Neuronal stem cell (in vitro differentiated cells): Measurements from ENCODE around the gene CALM3.

Experiments
- DNase-seq: peaks from one replicate; pipeline ENCODE4 v3.0.0-alpha.2; 2013; ENCODE audit warnings: low spot score
- H2AFZ ChIP-seq: one replicate; pipeline ENCODE4 v1.6.1; 2013; ENCODE audit warnings: mild to moderate bottlenecking, low read length, inconsistent platforms
- H2AK5ac ChIP-seq: 2 replicates; pipeline ENCODE4 v1.6.1; 2013; ENCODE audit warnings: low read depth, mild to moderate bottlenecking, inconsistent platforms, low read length, moderate library complexity, mixed read lengths
- H2BK120ac ChIP-seq: 2 replicates; pipeline ENCODE4 v1.6.1; 2013; ENCODE audit warnings: low read depth, mild to moderate bottlenecking, inconsistent platforms, low read length, moderate library complexity, mixed read lengths
- H2BK12ac ChIP-seq: one replicate; pipeline ENCODE4 v1.6.1; 2013; ENCODE audit warnings: low read length, inconsistent platforms
- H2BK15ac ChIP-seq: 2 replicates; pipeline ENCODE4 v1.6.1; 2013; ENCODE audit warnings: mild to moderate bottlenecking, low read length, inconsistent platforms, mixed read lengths
- H2BK5ac ChIP-seq: one replicate; pipeline ENCODE4 v1.6.1; 2013; ENCODE audit warnings: inconsistent platforms, mild to moderate bottlenecking, low read length, moderate library complexity
- H3K14ac ChIP-seq: one replicate; pipeline ENCODE4 v1.6.1; 2013; ENCODE audit warnings: low read length, inconsistent platforms
- H3K18ac ChIP-seq: 2 replicates; pipeline ENCODE4 v1.6.1; 2013; ENCODE audit warnings: low read length, inconsistent platforms
- H3K23ac ChIP-seq: 2 replicates; pipeline ENCODE4 v1.6.1; 2013; ENCODE audit warnings: low read depth, mild to moderate bottlenecking, mixed read lengths, low read length, inconsistent platforms; ENCODE audit not compliant: poor library complexity
- H3K27ac ChIP-seq: replicated peaks from 3 replicates; pipeline ENCODE4 v1.5.1; 2013; ENCODE audit warnings: low read length, inconsistent platforms
- H3K27me3 ChIP-seq, 3 experiments: 2 replicates each; pipeline ENCODE4 v1.6.1; 2013; ENCODE audit warnings: low read length in 3 of 3, mild to moderate bottlenecking in 2 of 3, inconsistent platforms in 1 of 3, low read depth in 1 of 3, mixed read lengths in 1 of 3, moderate library complexity in 1 of 3; ENCODE audit not compliant: control insufficient read depth in 3 of 3, insufficient read depth in 3 of 3
- H3K36me3 ChIP-seq, 2 donors: replicated peaks in 1 of 2; 2 replicates each; pipeline ENCODE4 v1.6.1; 2013; ENCODE audit warnings: low read length in 2 of 2; ENCODE audit not compliant: control insufficient read depth in 2 of 2, insufficient read depth in 2 of 2
- H3K4ac ChIP-seq: 2 replicates; pipeline ENCODE4 v1.6.1; 2013; ENCODE audit warnings: inconsistent platforms, mild to moderate bottlenecking, low read length, moderate library complexity
- H3K4me1 ChIP-seq, 2 donors: 1 replicate in 1 of 2; 2 replicates in 1 of 2; pipeline ENCODE4 v1.6.1; 2013; ENCODE audit warnings: low read length in 2 of 2, low read depth in 1 of 2; ENCODE audit not compliant: control insufficient read depth in 2 of 2, insufficient read depth in 1 of 2
- H3K4me2 ChIP-seq: one replicate; pipeline ENCODE4 v1.6.1; 2013; ENCODE audit warnings: mild to moderate bottlenecking, low read length, inconsistent platforms; ENCODE audit not compliant: insufficient read depth, poor library complexity, severe bottlenecking
- H3K4me3 ChIP-seq, 2 donors: 2 replicates each; pipeline ENCODE4 v1.5.1; 2013; ENCODE audit warnings: low read length in 2 of 2, mild to moderate bottlenecking in 2 of 2, inconsistent platforms in 1 of 2, moderate library complexity in 1 of 2
- H3K79me1 ChIP-seq: one replicate; pipeline ENCODE4 v1.6.1; 2013; ENCODE audit warnings: low read depth, mild to moderate bottlenecking, inconsistent platforms, low read length, moderate library complexity
- H3K9ac ChIP-seq: one replicate; pipeline ENCODE4 v1.6.1; 2013; ENCODE audit warnings: mild to moderate bottlenecking, low read depth, low read length, inconsistent platforms; ENCODE audit not compliant: poor library complexity
- H3K9me3 ChIP-seq, 2 donors: replicated peaks in 1 of 2; 2 replicates each; pipeline versions ENCODE3 to v1.6.1; 2013; ENCODE audit warnings: low read length in 2 of 2, mild to moderate bottlenecking in 2 of 2, inconsistent platforms in 1 of 2, low read depth in 1 of 2, mixed read lengths in 1 of 2, moderate library complexity in 1 of 2; ENCODE audit not compliant: control insufficient read depth in 2 of 2, insufficient read depth in 1 of 2
- H4K8ac ChIP-seq: one replicate; pipeline ENCODE4 v1.6.1; 2013; ENCODE audit warnings: low read depth, mild to moderate bottlenecking, inconsistent platforms, low read length, moderate library complexity
- H4K91ac ChIP-seq: one replicate; pipeline ENCODE4 v1.6.1; 2013; ENCODE audit warnings: low read length, low read depth, mild to moderate bottlenecking, inconsistent platforms; ENCODE audit not compliant: poor library complexity
- WGBS, 2 donors: extraction: QIAGEN DNeasy Blood & Tissue Kit; methylation state at CpG; one replicate each; pipeline ENCODE4 v1.1.7; 2013; ENCODE audit warnings: missing lambda C conversion rate in 2 of 2, mixed read lengths in 1 of 2; ENCODE audit not compliant: insufficient read length in 2 of 2, insufficient replicate concordance in 1 of 2; ENCODE audit errors: extremely low coverage in 2 of 2; 5-methylcytosine and 5-hydroxymethylcytosine counted together

CALM3 gene

DNA sequence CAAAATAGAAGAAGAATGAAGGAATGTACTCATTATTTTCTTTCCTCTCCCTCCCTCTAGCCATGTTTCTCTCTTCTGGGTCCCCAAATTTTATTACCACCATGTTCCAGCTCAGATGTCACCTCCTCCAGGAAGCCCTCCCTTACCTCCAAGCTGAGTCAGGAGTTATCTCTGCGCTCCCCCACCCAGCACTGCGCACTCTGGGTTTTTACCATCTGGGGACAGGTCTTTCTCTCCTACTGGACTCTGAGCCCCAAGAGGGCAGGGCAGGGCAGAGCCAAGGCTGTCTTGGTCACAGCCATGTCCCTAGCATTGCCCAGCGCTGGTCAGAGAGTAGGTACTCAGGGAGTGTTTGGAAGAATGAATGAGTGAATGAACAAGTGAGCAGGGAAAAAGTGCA is 32.0 kb downstream of the CALM3 start:
- no peak overlapping the region for H3K14ac ChIP-seq
- H2AK5ac ChIP-seq = no peak overlapping the region
- no peak overlapping the region for H2BK120ac ChIP-seq
- no peak for DNase-seq
- H3K23ac ChIP-seq = no peak overlapping the region
- H4K91ac ChIP-seq = no peak overlapping the region
- no peak overlapping the region for H2AFZ ChIP-seq
- H3K4me1 ChIP-seq = peaks cover 13 to 29% of the 10 kb centered on the region in 2 donors
- no peak overlapping the region for H3K4me3 ChIP-seq
- no peak overlapping the region for H2BK15ac ChIP-seq
- no peak overlapping the region for H3K27ac ChIP-seq
- no peaks in the 10 kb centered on the region for H3K79me1 ChIP-seq
- no peak overlapping the region for H3K4ac ChIP-seq
- H3K27me3 ChIP-seq = peaks cover 0 to 39% (median 30%) of the 10 kb centered on the region in 3 experiments
- H2BK5ac ChIP-seq = no peak overlapping the region
- H3K9me3 ChIP-seq = no peaks in the 10 kb centered on the region
- no peak overlapping the region for H3K4me2 ChIP-seq
- no peak overlapping the region for H4K8ac ChIP-seq
- no CpG with 5 or more reads among the region's 3 CpGs for WGBS, 2 donors
- no peak overlapping the region for H3K9ac ChIP-seq
- H3K18ac ChIP-seq = no peak overlapping the region
- no peaks in the 10 kb centered on the region for H3K36me3 ChIP-seq
- H2BK12ac ChIP-seq = no peak overlapping the region

DNA sequence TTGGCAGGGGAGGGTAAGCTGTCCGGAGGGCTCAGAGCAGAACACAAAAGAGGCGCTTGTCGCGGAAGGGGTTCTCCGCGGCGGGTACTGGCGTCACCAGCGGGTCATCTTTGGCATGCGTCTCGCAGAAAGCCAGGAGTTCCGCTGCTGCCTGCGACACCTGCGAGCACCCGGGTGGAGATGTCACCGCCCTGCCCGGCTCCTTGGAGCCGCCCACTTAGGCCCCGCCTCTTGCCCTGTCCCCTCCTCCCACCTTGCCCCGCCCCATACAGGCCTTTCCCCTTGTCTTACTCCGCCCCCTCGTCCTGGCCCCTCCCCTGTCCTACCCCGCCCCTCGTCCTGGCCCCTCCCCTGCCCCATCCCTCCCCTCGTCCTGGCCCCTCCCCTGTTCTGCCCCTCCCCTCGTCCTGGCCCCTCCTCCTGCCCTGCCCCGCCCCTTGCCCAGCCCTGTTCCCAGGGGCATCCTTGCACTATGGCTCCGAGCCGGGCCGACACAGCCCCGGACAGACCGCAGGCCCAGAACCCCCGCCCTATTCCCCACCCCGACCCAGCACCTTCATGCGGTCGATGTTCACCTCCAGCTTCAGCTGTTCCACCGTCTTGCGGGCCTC is 33.0 kb downstream of the CALM3 start:
- Histone ChIP-seq H2BK12ac (no peak overlapping the region), H3K23ac (peak overlapping the region; percentile 52), H3K4me2 (peak overlapping the region; percentile 98), H2BK5ac (peak overlapping the region; percentile 57), H3K27me3 (peaks cover 0 to 43% (median 34%) of the 10 kb centered on the region in 3 experiments), H2AFZ (peak overlapping the region; percentile 60), H3K9ac (peak overlapping the region; percentile 74), H2AK5ac (peak overlapping the region; percentile 64), H3K14ac (no peak overlapping the region), H3K4ac (no peak overlapping the region), H3K36me3 (no peaks in the 10 kb centered on the region), H2BK15ac (peak overlapping the region; percentile 90), H3K18ac (peak overlapping the region; percentile 83), H3K4me3 (peak overlapping the region; percentile 28 to 76), H3K4me1 (peaks cover 16 to 35% of the 10 kb centered on the region in 2 donors), H2BK120ac (no peak overlapping the region), H4K91ac (no peak overlapping the region), H3K9me3 (no peaks in the 10 kb centered on the region), H3K27ac (no peak overlapping the region), H4K8ac (no peak overlapping the region), H3K79me1 (no peaks in the 10 kb centered on the region)
- no CpG with 5 or more reads among the region's 38 CpGs for WGBS, 2 donors
- DNase-seq = peak; percentile 89

GRCh38 chr19:46634656-46635218 is 33.6 kb downstream of the CALM3 start:
- H3K9me3 ChIP-seq = no peaks in the 10 kb centered on the region

GRCh38 chr19:46635920-46636761 is 35.0 kb downstream of the CALM3 start, which contains the start of gene GNG8:
GNG8 (minus strand) TSS chr19:46636202; CDS start chr19:46634682, 1,520 bp downstream.
- peaks cover 3 to 55% (median 46%) of the 10 kb centered on the region in 3 experiments for H3K27me3 ChIP-seq
- no peak within 1 kb of the TSS for H3K4ac ChIP-seq
- peak within 1 kb of the TSS; percentile 42 for H2BK12ac ChIP-seq
- H3K79me1 ChIP-seq = no peaks in the 10 kb centered on the region
- H3K27ac ChIP-seq = no peak within 1 kb of the TSS
- H3K36me3 ChIP-seq = no peaks in the 10 kb centered on the region
- DNase-seq = no peak
- peaks cover 15 to 33% of the 10 kb centered on the region in 2 donors for H3K4me1 ChIP-seq
- H2BK120ac ChIP-seq = no peak within 1 kb of the TSS
- H4K8ac ChIP-seq = no peak within 1 kb of the TSS
- H3K18ac ChIP-seq = peak within 1 kb of the TSS; percentile 65
- H4K91ac ChIP-seq = no peak within 1 kb of the TSS
- no peak within 1 kb of the TSS for H3K9ac ChIP-seq
- peak within 1 kb of the TSS; percentile 18 for H2AFZ ChIP-seq
- H3K4me3 ChIP-seq = peak within 1 kb of the TSS in 1 of 2 donors; percentile 70
- H2AK5ac ChIP-seq = peak within 1 kb of the TSS; percentile 64
- no peak within 1 kb of the TSS for H3K14ac ChIP-seq
- H3K4me2 ChIP-seq = peak within 1 kb of the TSS; percentile 98
- peak within 1 kb of the TSS; percentile 90 for H2BK15ac ChIP-seq
- no peak within 1 kb of the TSS for H2BK5ac ChIP-seq
- no peaks in the 10 kb centered on the region for H3K9me3 ChIP-seq
- no CpG with 5 or more reads among the region's 34 CpGs for WGBS, 2 donors
- H3K23ac ChIP-seq = no peak within 1 kb of the TSS

More at GRCh38 chr19:46634656-46635218, 33.6 kb downstream of the CALM3 start:
- peak overlapping the region; percentile 42 for H2BK12ac ChIP-seq
- H2BK15ac ChIP-seq = peak overlapping the region; percentile 90
- H3K79me1 ChIP-seq = no peaks in the 10 kb centered on the region
- H4K8ac ChIP-seq = no peak overlapping the region
- H3K14ac ChIP-seq = no peak overlapping the region
- peak overlapping the region; percentile 83 for H3K18ac ChIP-seq
- no peak overlapping the region for H3K27ac ChIP-seq
- no peak overlapping the region for H3K4ac ChIP-seq
- H3K4me3 ChIP-seq = peak overlapping the region; percentile 28 to 76
- peak overlapping the region; percentile 98 for H3K4me2 ChIP-seq
- H4K91ac ChIP-seq = no peak overlapping the region
- H3K9ac ChIP-seq = peak overlapping the region; percentile 74
- no peak for DNase-seq
- no peaks in the 10 kb centered on the region for H3K36me3 ChIP-seq
- H2BK120ac ChIP-seq = no peak overlapping the region
- peaks cover 0 to 43% (median 35%) of the 10 kb centered on the region in 3 experiments for H3K27me3 ChIP-seq
- H3K23ac ChIP-seq = peak overlapping the region; percentile 52
- peak overlapping the region; percentile 60 for H2AFZ ChIP-seq
- WGBS, 2 donors = no CpG with 5 or more reads among the region's 23 CpGs
- H3K4me1 ChIP-seq = peaks cover 19 to 37% of the 10 kb centered on the region in 2 donors
- H2BK5ac ChIP-seq = no peak overlapping the region
- peak overlapping the region; percentile 64 for H2AK5ac ChIP-seq
